Eye (tissue), 1 donor: ENCODE results near the gene PTPN1.
"Not testable (repeated sequence)": the region's sequence is repeated elsewhere in the genome, so short reads cannot be mapped to it uniquely, and the experiment has no call there.

Experiments
- DNase-seq: peaks from one replicate; pipeline ENCODE4 v3.0.0-alpha.2; 2015

PTPN1 gene

GRCh38 chr20:50595988-50596693 is 86.0 kb downstream of the PTPN1 start:
- DNase-seq = peak; percentile 15

- DNase-seq = no peak
Observed at GRCh38 chr20:50596694-50597021, 86.5 kb downstream of the PTPN1 start.

- no peak for DNase-seq
Observed at GRCh38 chr20:50597406-50597969, 87.3 kb downstream of the PTPN1 start.

GRCh38 chr20:50598074-50598473 is 87.9 kb downstream of the PTPN1 start:
- no peak for DNase-seq

- DNase-seq = not testable (repeated sequence)
Observed at GRCh38 chr20:50598768-50599167, 88.6 kb downstream of the PTPN1 start.

GRCh38 chr20:50600281-50600895 is 90.2 kb downstream of the PTPN1 start:
- peak; percentile 12 for DNase-seq

GRCh38 chr20:50601511-50602431 is 91.6 kb downstream of the PTPN1 start:
- no peak for DNase-seq

- DNase-seq = no peak
Observed at GRCh38 chr20:50602432-50603088, 92.4 kb downstream of the PTPN1 start.

GRCh38 chr20:50604451-50604850 is 94.3 kb downstream of the PTPN1 start:
- no peak for DNase-seq

- no peak for DNase-seq
Observed at GRCh38 chr20:50605136-50605535, 95.0 kb downstream of the PTPN1 start.

GRCh38 chr20:50607436-50607835 is 97.3 kb downstream of the PTPN1 start:
- DNase-seq = no peak

GRCh38 chr20:50607850-50608749 is 97.9 kb downstream of the PTPN1 start:
- no peak for DNase-seq

GRCh38 chr20:50608750-50609104 is 98.5 kb downstream of the PTPN1 start:
- no peak for DNase-seq

- DNase-seq = no peak
Observed at GRCh38 chr20:50609438-50609989, 99.3 kb downstream of the PTPN1 start.

GRCh38 chr20:50610212-50610718 is 100.1 kb downstream of the PTPN1 start:
- DNase-seq = no peak

- DNase-seq = no peak
Observed at GRCh38 chr20:50611128-50611810, 101.1 kb downstream of the PTPN1 start.

GRCh38 chr20:50613438-50614169 is 103.4 kb downstream of the PTPN1 start:
- DNase-seq = no peak

- no peak for DNase-seq
Observed at GRCh38 chr20:50615407-50615806, 105.2 kb downstream of the PTPN1 start.

- no peak for DNase-seq
Observed at GRCh38 chr20:50617022-50617421, 106.8 kb downstream of the PTPN1 start.

- no peak for DNase-seq
Observed at GRCh38 chr20:50618537-50618936, 108.4 kb downstream of the PTPN1 start.
